Hepatocyte (in vitro differentiated cells): ENCODE data around the gene DEGS2. TPM values are rescaled to one million over a fixed set of nuclear protein-coding genes. Genes with fewer than 3 reads are reported as not detected.

ENCODE experiments used
- DNase-seq: peaks from one replicate; pipeline ENCODE4 v3.0.0-alpha.2; 2016; ENCODE audit warnings: low spot score
- H2AFZ ChIP-seq: fragments of 200-600 bp; sonication (generic); 2 replicates; pipeline ENCODE4 v1.6.0; 2016; ENCODE audit warnings: antibody characterized with exemption, mild to moderate bottlenecking
- H3K27ac ChIP-seq: fragments of 200-600 bp; sonication (generic); 2 replicates; pipeline ENCODE4 v1.5.1; 2016; ENCODE audit warnings: mild to moderate bottlenecking
- H3K27me3 ChIP-seq: fragments of 200-600 bp; sonication (generic); 2 replicates; pipeline ENCODE4 v1.6.1; 2016
- H3K36me3 ChIP-seq: fragments of 200-600 bp; sonication (generic); replicated peaks from 2 replicates; pipeline ENCODE4 v1.5.1; 2016; ENCODE audit warnings: low read depth; ENCODE audit not compliant: insufficient read depth
- H3K4me1 ChIP-seq: fragments of 200-600 bp; sonication (generic); 2 replicates; pipeline ENCODE4 v1.5.1; 2016; ENCODE audit warnings: mild to moderate bottlenecking, moderate library complexity; ENCODE audit not compliant: insufficient read depth
- H3K4me2 ChIP-seq: fragments of 200-600 bp; sonication (generic); 2 replicates; pipeline ENCODE4 v1.6.0; 2016
- H3K4me3 ChIP-seq: fragments of 200-600 bp; sonication (generic); 2 replicates; pipeline ENCODE4 v1.5.1; 2016; ENCODE audit warnings: mild to moderate bottlenecking
- H3K79me2 ChIP-seq: fragments of 200-600 bp; sonication (generic); 2 replicates; pipeline ENCODE4 v1.6.0; 2017; ENCODE audit warnings: mild to moderate bottlenecking
- H3K9me2 ChIP-seq: fragments of 200-600 bp; sonication (generic); replicated peaks from 2 replicates; pipeline ENCODE4 v1.6.0; 2017; ENCODE audit warnings: mild to moderate bottlenecking; ENCODE audit not compliant: insufficient read depth
- H3K9me3 ChIP-seq: fragments of 200-600 bp; sonication (generic); 2 replicates; pipeline ENCODE4 v1.5.1; 2016; ENCODE audit warnings: low read depth, mild to moderate bottlenecking
- H4K20me1 ChIP-seq: fragments of 200-600 bp; sonication (generic); 2 replicates; pipeline ENCODE4 v1.6.0; 2016; ENCODE audit warnings: mild to moderate bottlenecking; ENCODE audit not compliant: insufficient read depth, poor library complexity, severe bottlenecking
- CTCF ChIP-seq: fragments of 200-600 bp; sonication (generic); IDR thresholded peaks from 2 replicates; pipeline ENCODE4 v1.5.1; 2016; ENCODE audit warnings: antibody characterized with exemption, mild to moderate bottlenecking; ENCODE audit not compliant: poor library complexity
- EZH2 ChIP-seq: fragments of 200-600 bp; sonication (generic); IDR thresholded peaks from 2 replicates; pipeline ENCODE4 v1.6.1; 2016; ENCODE audit warnings: antibody characterized with exemption, mild to moderate bottlenecking, borderline replicate concordance
- EZH2phosphoT487 ChIP-seq: fragments of 200-600 bp; sonication (generic); IDR thresholded peaks from one replicate; pipeline ENCODE4 v1.6.1; 2018; ENCODE audit warnings: antibody characterized with exemption, mild to moderate bottlenecking, low read depth, moderate library complexity; ENCODE audit not compliant: unreplicated experiment, severe bottlenecking
- WGBS: methylation state at CpG from one replicate; pipeline ENCODE4 v1.1.6; 2016; ENCODE audit warnings: low lambda C conversion rate; ENCODE audit errors: missing lambda C conversion rate; 5-methylcytosine and 5-hydroxymethylcytosine counted together
- polyA plus RNA-seq: library from polyadenylated mRNA; unstranded; fragments of >200 nt; fragmentation: Nextera tagmentation; extraction: Ambion mirVana; gene quantifications from 2 replicates; pipeline ENCODE4 v1.2.1, GENCODE V29; 2016
- total RNA-seq: library from RNA; depleted of rRNA; stranded (reverse); fragments of >200 nt; gene quantifications from 2 replicates; pipeline ENCODE4 v1.2.3, GENCODE V29; 2014

DEGS2 gene
- total and polyA plus RNA-seq, 2 experiments from 2014 or later, result 5.3 to 7.7 TPM

- TF ChIP-seq CTCF, result no peak
- no peak for TF ChIP-seq EZH2phosphoT487
- no peak for TF ChIP-seq EZH2
- H3K4me2 ChIP-seq, result no peak overlapping the region
- no peaks in the 10 kb centered on the region for H4K20me1 ChIP-seq
- H3K27me3 ChIP-seq, result no peaks in the 10 kb centered on the region
- H2AFZ ChIP-seq, result no peak overlapping the region
- no peaks in the 10 kb centered on the region for H3K36me3 ChIP-seq
- DNase-seq, result no peak
- H3K4me1 ChIP-seq, result peaks cover 28% of the 10 kb centered on the region
- no peak overlapping the region for H3K27ac ChIP-seq
- no peak overlapping the region for H3K4me3 ChIP-seq
- H3K79me2 ChIP-seq, result no peaks in the 10 kb centered on the region
- WGBS, result 88% methylated on average over 27 of the region's 28 CpGs
- no peaks in the 10 kb centered on the region for H3K9me3 ChIP-seq
- no peaks in the 10 kb centered on the region for H3K9me2 ChIP-seq
Measured at GRCh38 chr14:100147691-100148464, 11.6 kb downstream of the DEGS2 start.

GRCh38 chr14:100147181-100147631, 12.2 kb downstream of the DEGS2 start:
- no peak overlapping the region for H2AFZ ChIP-seq
- H3K27me3 ChIP-seq, result no peaks in the 10 kb centered on the region
- H3K36me3 ChIP-seq, result no peaks in the 10 kb centered on the region
- no peak for TF ChIP-seq EZH2
- H3K27ac ChIP-seq, result no peak overlapping the region
- no peaks in the 10 kb centered on the region for H3K9me2 ChIP-seq
- peaks cover 35% of the 10 kb centered on the region for H3K4me1 ChIP-seq
- no peaks in the 10 kb centered on the region for H4K20me1 ChIP-seq
- WGBS, result 92% methylated on average over 14 of the region's 20 CpGs
- H3K4me2 ChIP-seq, result no peak overlapping the region
- DNase-seq, result no peak
- H3K9me3 ChIP-seq, result no peaks in the 10 kb centered on the region
- H3K79me2 ChIP-seq, result no peaks in the 10 kb centered on the region
- no peak overlapping the region for H3K4me3 ChIP-seq

GRCh38 chr14:100146531-100147091, 12.8 kb downstream of the DEGS2 start:
- H3K36me3 ChIP-seq, result no peaks in the 10 kb centered on the region
- H3K4me1 ChIP-seq, result peaks cover 41% of the 10 kb centered on the region
- H3K27me3 ChIP-seq, result no peaks in the 10 kb centered on the region
- no peak overlapping the region for H2AFZ ChIP-seq
- H3K27ac ChIP-seq, result peak overlapping the region; percentile 92
- 90% methylated on average over 23 of the region's 29 CpGs for WGBS
- H3K9me3 ChIP-seq, result no peaks in the 10 kb centered on the region
- H3K4me2 ChIP-seq, result no peak overlapping the region
- H3K79me2 ChIP-seq, result no peaks in the 10 kb centered on the region
- no peak for DNase-seq
- no peaks in the 10 kb centered on the region for H4K20me1 ChIP-seq
- no peak overlapping the region for H3K4me3 ChIP-seq
- TF ChIP-seq EZH2phosphoT487 (no peak), CTCF (no peak), EZH2 (no peak)
- H3K9me2 ChIP-seq, result no peaks in the 10 kb centered on the region
